Choroid plexus epithelial cell (primary cell): ENCODE measurements around the gene MAGEA9B.
"Not testable (repeated sequence)": the region's sequence is repeated elsewhere in the genome, so short reads cannot be mapped to it uniquely, and the experiment has no call there.

Experiments used
- DNase-seq: peaks from one replicate; pipeline ENCODE4 v3.0.0-alpha.2; 2010; ENCODE audit warnings: low read depth
- H3K4me3 ChIP-seq: 2 replicates; pipeline ENCODE4 v1.5.1; 2011; ENCODE audit warnings: low read depth, mild to moderate bottlenecking, control low read depth, low read length, moderate library complexity
- TF ChIP-seq, protein P1 (sequence below): conservative IDR thresholded peaks from 2 replicates; pipeline ENCODE4 v1.5.1; 2011; ENCODE audit warnings: low read depth, mild to moderate bottlenecking, control low read depth, inconsistent platforms, low read length, moderate library complexity

The MAGEA9B gene

DNA sequence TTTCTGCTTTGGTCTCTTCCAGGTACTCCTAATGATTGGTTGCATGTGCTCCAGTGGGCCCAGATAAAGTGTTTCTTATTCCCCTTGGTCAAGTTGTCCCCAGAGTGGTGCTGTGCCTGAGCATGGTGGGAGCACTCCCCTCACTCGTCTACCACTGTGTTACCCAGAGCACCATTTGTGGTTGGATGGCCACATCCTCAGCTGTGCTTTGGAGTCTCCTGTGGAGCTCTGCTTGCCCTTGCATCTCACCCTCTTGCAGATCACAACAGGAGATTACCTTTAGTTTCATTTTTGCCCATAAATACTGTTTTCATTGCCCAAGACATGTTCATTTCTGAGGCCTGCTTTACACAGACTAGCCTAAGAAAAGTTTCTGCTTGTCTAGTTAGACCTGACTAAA, 36.8 kb downstream of the MAGEA9B start:
- not testable (repeated sequence) for H3K4me3 ChIP-seq, DNase-seq

DNA sequence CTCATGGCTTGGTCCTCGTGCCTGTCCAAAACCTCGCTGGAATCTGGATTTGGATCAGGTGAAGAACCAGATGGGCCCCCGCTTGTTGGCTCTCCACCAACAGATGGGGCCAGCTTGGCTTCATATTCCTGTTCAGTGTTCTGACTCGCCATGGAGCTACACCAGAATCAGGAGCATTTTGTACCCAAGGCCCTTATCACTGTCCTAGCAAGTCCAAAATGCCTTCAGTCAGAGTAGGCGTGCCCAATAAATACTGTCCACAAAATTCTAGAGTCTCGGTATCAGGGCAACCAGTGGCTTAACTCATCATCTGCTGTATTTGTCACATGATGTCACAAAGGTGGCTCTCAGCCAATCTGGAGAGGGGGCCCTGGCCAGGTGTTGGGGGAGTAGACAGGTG, 37.6 kb downstream of the MAGEA9B start, which contains the start of gene HSFX3:
TSS of gene HSFX3 (minus strand) at position 224 of the 400 bp plus-strand sequence. CDS start at position 152, 72 bp downstream.
- DNase-seq, H3K4me3 ChIP-seq: not testable (repeated sequence)

- not testable (repeated sequence) for H3K4me3 ChIP-seq, DNase-seq
Measured at GRCh38 chrX:149547782-149548181, 39.5 kb downstream of the MAGEA9B start.

- DNase-seq: not testable (repeated sequence)
Measured at GRCh38 chrX:149546962-149547361, 40.3 kb downstream of the MAGEA9B start.

GRCh38 chrX:149545545-149546543, 41.4 kb downstream of the MAGEA9B start:
- TF ChIP-seq, protein P1, sequence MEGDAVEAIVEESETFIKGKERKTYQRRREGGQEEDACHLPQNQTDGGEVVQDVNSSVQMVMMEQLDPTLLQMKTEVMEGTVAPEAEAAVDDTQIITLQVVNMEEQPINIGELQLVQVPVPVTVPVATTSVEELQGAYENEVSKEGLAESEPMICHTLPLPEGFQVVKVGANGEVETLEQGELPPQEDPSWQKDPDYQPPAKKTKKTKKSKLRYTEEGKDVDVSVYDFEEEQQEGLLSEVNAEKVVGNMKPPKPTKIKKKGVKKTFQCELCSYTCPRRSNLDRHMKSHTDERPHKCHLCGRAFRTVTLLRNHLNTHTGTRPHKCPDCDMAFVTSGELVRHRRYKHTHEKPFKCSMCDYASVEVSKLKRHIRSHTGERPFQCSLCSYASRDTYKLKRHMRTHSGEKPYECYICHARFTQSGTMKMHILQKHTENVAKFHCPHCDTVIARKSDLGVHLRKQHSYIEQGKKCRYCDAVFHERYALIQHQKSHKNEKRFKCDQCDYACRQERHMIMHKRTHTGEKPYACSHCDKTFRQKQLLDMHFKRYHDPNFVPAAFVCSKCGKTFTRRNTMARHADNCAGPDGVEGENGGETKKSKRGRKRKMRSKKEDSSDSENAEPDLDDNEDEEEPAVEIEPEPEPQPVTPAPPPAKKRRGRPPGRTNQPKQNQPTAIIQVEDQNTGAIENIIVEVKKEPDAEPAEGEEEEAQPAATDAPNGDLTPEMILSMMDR: peak; percentile 21
- DNase-seq: peak; percentile 22
- H3K4me3 ChIP-seq: not testable (repeated sequence)

More at GRCh38 chrX:149546962-149547361, 40.3 kb downstream of the MAGEA9B start:
- not testable (repeated sequence) for H3K4me3 ChIP-seq

DNA sequence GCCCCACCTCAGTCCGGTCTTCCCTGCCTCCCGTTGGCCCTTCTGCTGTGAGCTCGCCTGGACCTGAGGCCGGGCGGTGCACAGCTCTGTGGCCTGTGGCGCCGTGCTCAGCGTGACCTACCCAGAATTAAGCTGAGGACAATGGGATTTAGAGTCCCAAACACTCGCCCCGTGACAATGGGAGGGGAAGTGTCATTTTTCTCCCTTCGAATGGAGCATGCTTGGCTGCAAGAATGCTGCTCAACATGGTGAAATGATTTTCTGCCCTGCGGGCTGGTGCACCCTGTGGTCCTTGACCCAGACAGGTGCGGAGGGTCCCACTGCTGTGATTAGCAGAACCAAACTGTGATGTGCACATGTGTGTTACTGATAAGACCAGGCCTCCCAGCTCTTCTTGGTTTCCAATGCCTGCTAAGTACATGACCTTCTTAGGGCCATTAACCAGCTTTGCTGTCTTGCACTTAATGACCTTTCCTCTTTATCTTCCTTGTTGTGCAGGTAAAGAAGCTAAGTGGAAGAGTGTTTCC, 45.7 kb downstream of the MAGEA9B start:
- peak overlapping the region; percentile 81 for H3K4me3 ChIP-seq
- TF ChIP-seq, protein P1: no peak
- DNase-seq: peak; percentile 13

DNA sequence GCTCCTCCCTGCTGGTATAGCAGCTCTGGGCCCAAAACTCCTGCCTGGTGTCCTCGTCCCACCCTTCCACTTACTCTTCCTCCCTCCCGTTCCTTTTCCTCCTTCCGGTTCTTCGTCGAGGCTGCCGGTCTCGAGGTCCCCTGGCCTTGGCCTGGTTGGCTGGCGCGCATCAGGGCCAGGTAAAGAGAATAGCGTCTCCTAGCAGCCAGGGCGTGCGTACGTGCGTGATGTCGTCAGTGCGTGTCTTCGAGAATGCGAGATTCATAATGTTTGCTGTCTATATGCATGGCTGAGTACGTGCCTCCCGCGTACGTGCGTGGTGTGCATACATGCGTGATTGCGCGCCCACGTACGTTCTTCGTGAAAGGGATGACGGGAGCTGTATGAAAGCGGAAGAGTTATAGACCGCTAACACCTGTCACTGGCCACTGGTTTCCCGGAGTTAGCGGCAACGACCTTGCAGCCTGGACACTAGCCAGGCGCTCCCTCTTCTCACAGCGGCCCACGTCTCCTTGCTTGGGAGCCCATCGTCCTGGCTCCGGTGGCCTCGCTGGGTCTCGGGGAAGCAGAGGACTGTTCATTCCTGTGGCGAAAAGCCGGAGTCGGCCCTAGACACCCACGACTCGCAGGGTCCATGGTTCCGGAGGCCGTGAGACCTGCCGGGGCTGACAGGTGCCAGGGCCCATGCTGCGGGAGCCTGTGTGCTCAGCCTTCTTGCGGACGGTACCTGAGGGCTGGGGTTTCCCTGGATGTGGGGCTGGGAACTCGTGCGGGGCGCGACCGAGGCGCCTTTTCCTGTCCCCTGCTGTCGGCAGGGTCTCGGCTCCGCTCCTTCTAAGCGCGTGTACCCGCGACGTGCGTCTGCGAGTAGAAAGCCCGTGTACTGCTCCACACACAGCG, 46.4 kb downstream of the MAGEA9B start, which contains the start of gene EOLA1:
TSS of gene EOLA1 (plus strand) at position 392 of the 900 bp plus-strand sequence. CDS start 4,619 bp downstream, outside the sequence.
- H3K4me3 ChIP-seq: peak within 1 kb of the TSS; percentile 81
- TF ChIP-seq, protein P1: no peak
- peak; percentile 97 for DNase-seq

- TF ChIP-seq, protein P1: no peak
- DNase-seq: peak; percentile 92
- peak overlapping the region; percentile 81 for H3K4me3 ChIP-seq
Measured at GRCh38 chrX:149540131-149540620, 47.1 kb downstream of the MAGEA9B start.
